KOPT-K1 (cell line): ENCODE results near the gene CNTN4.

Experiments used
- H3K27ac ChIP-seq: fragments of 200-600 bp; sonication (generic); 2 replicates; pipeline ENCODE4 v1.5.1; 2016; ENCODE audit warnings: antibody characterized with exemption, mild to moderate bottlenecking, low read depth, low read length; ENCODE audit not compliant: poor library complexity, severe bottlenecking
- H3K36me3 ChIP-seq: fragments of 200-600 bp; sonication (generic); 2 replicates; pipeline ENCODE4 v1.5.1; 2017; ENCODE audit warnings: antibody characterized with exemption, mild to moderate bottlenecking, low read length, moderate library complexity; ENCODE audit not compliant: insufficient read depth
- H3K9me3 ChIP-seq: fragments of 200-600 bp; sonication (generic); 2 replicates; pipeline ENCODE4 v1.5.1; 2017; ENCODE audit warnings: antibody characterized with exemption, low read length, mild to moderate bottlenecking; ENCODE audit not compliant: insufficient read depth, poor library complexity, severe bottlenecking

Gene CNTN4

DNA sequence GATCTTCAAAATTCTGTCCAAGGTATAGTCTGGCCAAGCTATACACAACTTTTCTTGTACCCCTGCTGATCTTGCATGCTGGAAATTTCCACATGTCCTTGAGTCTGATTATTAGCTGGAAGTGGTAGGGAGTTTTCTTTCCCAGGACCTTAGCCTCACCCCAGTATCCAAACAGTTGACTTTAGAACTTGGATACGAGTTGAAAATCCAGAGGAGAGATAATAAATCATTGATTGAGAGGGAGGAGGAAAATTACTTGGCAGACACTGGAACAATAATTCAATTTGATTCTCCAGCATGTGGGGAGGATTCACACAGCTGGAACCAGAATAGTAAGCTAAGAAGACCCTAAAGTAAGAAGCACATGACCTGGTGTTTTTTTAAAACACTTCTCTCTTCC is 895.1 kb downstream of the CNTN4 start:
- Histone ChIP-seq H3K27ac (no peak overlapping the region), H3K9me3 (no peaks in the 10 kb centered on the region), H3K36me3 (no peaks in the 10 kb centered on the region)

DNA sequence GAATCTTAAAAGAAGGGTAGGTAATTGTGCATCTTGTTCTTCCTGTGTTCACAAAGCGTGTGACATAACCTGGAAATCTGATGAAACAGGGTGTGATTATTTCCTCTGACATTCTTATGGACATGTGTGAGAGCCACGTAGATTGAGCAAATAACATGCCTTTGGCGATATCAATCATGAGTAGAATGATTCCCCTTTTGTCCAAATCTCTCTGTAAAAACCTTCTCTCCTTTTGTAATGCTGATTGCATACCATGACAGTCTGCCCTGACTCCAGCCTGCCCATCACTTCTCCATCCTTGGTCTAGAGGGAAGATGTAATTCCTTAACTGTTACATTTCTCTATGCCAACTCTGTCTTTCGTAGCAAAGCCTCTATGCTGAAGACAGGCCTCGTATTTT is 896.5 kb downstream of the CNTN4 start:
- no peaks in the 10 kb centered on the region for H3K36me3 ChIP-seq
- no peak overlapping the region for H3K27ac ChIP-seq
- no peaks in the 10 kb centered on the region for H3K9me3 ChIP-seq

DNA sequence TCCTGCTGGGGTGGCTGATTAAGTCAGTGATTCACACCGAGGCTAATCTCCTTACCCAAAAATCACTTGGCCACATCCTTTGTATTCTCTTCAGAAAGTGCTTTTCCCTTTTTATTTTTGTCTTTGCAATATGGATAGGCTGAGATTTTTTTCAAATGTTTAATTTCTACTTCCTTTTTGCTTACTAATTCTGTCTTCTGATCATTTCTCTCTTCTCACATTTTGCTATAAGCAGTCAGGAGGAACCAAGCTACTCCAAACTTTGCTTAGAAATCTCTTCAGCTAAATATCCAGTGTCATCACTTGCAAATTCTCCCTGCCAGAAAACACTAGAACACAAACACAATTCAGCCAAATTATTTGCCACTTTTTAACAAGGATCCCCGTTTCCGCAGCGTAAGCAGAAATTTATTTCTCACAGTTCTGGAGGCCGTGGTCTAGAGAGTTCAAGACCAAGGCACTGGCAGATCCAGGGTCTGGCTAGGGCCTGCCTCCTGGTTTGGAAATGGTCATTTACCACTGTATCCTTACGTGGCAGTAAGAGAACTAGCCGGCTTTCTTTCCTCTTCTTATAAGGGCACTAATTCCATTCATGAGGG is 906.6 kb downstream of the CNTN4 start:
- Histone ChIP-seq H3K9me3 (no peaks in the 10 kb centered on the region), H3K27ac (no peak overlapping the region), H3K36me3 (no peaks in the 10 kb centered on the region)

DNA sequence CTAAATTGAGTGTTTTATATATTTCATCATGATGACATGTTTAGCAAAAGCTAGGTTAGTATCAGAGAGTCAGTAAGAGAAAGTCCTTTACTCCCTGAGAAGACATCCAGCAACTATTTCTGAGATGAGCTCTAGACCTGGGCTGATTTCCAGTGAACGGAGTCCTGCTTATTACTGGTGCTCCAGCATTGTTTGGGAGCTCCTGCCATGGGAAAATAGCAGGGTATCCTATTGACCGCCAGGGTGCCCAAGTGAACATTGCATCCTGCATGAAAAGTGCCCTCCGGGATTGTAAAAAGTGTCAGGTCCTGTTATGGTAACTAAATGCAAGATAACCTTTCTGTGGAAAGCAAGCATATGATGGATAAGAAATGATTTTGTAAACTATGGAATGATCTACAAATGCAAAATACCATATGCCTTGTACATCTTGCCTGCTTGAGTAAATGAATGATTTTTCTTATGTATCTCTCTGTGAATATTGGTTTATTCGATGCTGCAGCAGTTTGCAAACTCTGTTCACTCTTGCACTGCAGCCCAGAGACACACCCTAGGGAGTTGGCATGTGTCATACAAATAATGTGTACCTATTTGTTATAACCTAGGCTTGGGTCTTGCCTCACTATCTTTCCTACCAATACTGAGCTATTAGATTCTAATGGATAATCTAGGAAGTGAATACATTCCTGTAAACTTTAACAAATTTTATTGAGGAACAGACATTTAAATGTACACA is 914.8 kb downstream of the CNTN4 start:
- H3K9me3 ChIP-seq: no peaks in the 10 kb centered on the region
- no peaks in the 10 kb centered on the region for H3K36me3 ChIP-seq
- no peak overlapping the region for H3K27ac ChIP-seq

DNA sequence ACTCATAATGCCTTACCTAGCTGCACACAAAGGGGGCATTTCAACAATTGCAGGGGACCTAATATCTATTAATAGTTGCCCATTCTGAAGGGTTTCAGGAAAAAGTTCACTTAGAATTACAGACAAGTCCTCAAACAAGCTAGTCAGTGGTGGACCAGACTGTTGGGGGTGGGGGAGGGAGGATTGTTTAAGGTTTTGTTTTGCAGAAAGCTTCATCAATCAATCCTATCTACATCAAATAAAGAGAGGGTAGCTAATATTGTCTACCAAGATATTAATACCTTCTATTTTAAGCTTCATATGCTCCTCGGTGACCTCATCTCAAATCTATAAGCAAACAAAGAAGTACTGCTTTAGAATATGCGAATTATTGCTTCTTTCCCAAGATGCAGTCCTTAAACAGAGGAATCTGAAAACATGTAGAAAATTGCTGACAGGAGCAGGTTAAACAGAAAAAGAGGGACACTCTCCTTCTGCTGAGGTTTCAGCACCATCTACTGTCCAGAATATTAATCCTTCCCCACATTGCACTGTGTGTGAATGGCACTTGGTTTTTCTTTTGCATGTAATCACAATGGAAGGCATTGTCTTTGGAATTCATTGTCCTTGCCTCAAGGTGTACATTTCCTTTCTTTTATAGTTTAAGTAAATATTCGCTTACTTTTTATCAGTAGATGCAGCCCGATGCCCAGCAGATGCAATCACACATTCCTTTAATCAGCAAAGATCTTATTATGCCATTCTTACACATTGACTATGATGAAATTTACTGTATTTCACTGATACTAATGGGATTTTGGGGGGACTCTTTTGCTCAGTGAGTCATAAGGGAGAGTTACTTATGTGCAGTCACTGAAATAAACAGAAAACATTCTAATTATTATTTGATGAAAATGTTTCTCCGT is 916.8 kb downstream of the CNTN4 start:
- no peaks in the 10 kb centered on the region for H3K9me3 ChIP-seq
- H3K36me3 ChIP-seq: no peaks in the 10 kb centered on the region
- H3K27ac ChIP-seq: no peak overlapping the region

DNA sequence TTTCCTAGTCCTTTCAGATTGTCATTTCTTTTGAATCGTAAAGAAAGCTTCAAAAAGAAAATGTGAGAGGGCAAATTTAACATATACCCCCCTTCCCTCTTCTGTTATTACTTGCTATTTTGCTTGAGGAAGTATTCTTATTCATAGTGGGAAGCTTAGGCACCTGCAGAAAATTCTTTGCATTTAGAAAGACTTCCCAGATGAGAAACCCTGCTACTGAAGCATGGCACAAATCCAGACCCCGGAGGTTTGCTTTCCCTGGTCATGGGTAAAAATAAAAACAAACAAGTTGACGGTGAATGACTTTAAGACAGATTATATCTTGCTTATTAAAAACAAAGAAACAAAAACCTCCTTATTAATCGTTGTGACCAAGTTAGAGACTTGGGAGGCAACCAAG is 917.6 kb downstream of the CNTN4 start:
- Histone ChIP-seq H3K36me3 (no peaks in the 10 kb centered on the region), H3K27ac (no peak overlapping the region), H3K9me3 (no peaks in the 10 kb centered on the region)

DNA sequence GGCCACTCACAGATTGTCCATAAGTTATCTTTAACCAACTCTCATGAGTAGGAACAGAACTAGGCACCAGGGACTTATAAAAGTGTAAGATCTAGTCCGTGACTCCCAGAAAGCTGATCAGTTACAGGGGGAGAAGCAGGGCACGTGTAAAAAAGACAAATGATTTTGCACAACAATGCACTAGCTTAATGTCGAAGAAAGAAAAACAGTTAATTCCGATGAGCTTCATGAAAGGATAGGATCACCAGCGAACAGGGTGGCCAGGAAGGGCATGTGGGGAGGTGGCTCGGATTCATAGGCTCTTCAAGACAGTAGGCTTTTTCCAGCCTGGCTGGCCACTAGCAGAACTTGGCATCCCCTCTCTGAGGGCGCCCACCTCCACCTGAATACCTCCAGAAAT is 921.5 kb downstream of the CNTN4 start:
- no peaks in the 10 kb centered on the region for H3K36me3 ChIP-seq
- H3K9me3 ChIP-seq: no peaks in the 10 kb centered on the region
- H3K27ac ChIP-seq: no peak overlapping the region

DNA sequence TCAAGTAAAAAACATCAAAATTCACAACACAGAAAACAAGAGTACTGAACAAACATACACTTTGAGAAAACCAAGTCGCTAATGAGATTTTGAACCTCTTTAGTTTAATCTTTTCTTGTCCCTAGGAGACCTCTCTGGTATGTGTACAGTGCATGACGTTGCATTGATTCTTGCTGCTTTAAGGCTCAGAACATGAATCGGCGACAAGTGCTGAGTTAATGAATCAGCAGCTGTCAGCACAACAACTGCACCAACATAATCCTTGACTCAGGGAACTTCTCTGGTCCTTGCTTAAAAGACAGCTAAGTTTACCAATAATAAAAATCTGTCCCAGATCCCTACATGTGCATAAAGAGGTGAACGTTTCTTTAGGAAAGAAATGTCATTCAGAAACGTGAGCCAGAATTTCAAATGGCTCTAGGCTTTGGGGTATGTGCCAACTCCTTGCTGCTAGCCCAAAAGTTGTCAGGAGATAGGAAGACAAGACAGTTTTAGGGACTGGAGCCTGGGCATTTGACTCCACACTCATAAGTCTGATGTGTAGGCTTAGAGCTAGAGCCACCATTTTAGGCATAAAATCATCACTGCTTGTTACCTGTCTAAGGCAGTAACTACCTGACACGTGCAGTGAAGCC is 924.6 kb downstream of the CNTN4 start:
- no peaks in the 10 kb centered on the region for H3K36me3 ChIP-seq
- no peaks in the 10 kb centered on the region for H3K9me3 ChIP-seq
- no peak overlapping the region for H3K27ac ChIP-seq

DNA sequence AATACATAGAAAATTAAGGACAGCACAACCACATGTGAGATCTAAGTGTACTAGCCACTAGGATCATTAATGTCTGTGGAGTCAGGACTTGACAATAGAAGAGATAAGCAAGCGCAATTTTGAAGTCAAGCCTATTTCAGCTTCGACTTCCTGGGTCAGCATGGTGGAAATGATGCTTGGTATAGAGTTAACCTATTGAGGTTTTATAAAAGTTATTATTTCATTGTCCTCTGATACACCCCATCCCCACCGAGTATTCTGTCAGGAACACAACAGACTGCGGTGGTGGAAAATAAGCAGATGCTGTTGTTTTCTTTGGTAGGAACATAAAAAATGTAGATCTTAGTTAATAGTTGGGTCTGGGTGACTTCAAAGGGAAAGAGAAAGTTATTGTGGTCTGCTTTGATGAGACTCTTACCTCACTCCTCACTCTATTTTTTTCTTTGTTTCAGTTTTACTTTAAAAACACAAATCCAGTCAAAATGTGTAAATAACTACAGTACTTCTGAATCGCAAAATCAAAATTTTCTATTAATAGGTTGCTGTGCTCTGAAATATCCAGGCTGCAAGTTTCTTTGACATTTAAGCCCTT is 929.4 kb downstream of the CNTN4 start:
- no peaks in the 10 kb centered on the region for H3K9me3 ChIP-seq
- H3K27ac ChIP-seq: no peak overlapping the region
- no peaks in the 10 kb centered on the region for H3K36me3 ChIP-seq

DNA sequence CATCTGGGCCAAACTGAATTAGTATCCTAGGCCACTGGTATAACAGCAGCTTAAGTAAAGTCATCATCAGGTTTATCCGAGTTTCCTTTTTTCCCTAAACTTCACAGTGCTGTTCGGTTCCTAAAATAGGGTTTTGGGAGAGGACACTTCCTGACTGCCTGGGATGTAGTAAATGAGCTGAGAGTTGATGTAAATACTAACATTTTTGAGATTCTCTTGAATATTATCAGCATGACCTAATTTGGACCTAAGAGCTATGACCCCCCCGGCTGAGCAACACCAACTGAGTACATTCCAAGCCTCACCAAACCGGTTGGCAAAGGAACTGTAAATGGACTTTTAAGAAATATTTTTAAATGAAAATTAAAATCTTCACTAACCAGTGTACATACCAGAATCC is 932.7 kb downstream of the CNTN4 start:
- Histone ChIP-seq H3K36me3 (no peaks in the 10 kb centered on the region), H3K9me3 (no peaks in the 10 kb centered on the region), H3K27ac (no peak overlapping the region)

DNA sequence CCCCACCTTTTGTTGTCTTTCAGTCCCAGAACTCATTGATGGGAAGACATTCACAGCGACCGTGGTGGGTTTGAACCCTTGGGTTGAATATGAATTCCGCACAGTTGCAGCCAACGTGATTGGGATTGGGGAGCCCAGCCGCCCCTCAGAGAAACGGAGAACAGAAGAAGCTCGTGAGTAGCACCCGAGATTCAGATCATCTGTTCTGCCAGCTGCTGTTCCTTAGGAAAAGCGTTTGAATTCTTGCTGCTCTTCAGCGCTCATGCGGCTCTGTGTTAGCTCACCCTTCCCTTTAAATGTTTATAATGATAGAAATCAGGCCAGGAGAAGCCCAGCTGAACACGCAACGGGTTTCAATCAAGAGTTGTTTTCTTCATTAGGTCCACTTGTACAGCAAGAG is 938.5 kb downstream of the CNTN4 start:
- Histone ChIP-seq H3K9me3 (no peaks in the 10 kb centered on the region), H3K27ac (no peak overlapping the region), H3K36me3 (no peaks in the 10 kb centered on the region)

DNA sequence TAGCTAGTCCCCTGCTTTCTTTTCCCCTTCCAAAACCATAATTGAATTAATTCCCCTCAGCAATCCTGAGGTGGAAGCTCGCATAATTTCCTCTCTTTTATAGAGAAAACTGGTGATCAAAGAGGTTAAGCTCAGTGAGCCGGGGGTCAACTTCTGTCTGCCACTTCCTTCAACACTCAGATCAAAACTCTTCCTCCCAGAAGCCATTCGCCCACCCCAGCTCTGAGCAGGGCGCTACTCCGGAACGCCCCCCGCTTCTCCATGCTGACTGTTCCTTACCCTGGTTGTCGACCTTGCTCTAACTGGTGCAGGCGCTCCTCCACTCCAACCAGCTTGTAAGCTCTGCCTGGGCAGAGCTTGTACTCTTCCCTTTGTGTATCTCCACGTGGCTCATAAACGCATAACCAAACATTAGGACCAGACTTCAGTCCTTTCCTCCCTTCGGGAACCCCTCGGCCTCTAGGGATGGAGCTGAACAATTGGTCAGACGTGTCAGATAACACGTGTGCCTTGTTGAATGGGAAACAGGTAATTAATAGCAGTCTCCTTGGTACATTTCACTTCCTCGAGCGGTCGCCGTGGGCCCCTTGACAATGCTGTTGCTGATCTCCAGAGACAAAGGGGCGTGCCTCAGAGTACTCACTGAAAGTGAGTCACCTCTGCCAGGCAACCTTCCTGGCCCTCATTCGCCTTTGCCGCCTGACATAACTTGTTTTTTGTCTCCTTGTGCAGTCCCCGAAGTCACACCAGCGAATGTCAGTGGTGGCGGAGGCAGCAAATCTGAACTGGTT is 939.7 kb downstream of the CNTN4 start:
- H3K27ac ChIP-seq: no peak overlapping the region
- H3K9me3 ChIP-seq: no peaks in the 10 kb centered on the region
- H3K36me3 ChIP-seq: no peaks in the 10 kb centered on the region

DNA sequence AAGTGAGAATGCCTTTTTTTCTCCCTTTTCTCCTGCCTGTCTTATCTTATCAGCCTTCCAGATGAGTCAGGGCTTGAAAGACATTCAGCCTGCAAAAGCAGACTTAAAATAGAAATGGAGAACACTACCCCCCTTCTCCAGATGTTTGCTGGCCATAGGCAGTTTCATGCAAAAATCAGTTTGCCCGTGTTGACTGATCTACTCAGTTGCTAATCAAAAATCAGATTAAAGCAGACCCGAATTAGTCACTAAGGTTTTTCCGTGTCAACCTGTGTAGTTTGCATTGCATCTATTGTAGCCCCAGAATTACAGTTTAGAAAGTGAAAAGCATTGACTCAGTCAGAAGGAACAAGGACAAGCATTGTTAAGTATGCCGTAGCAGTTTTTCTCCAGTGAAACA is 955.3 kb downstream of the CNTN4 start:
- no peaks in the 10 kb centered on the region for H3K36me3 ChIP-seq
- no peaks in the 10 kb centered on the region for H3K9me3 ChIP-seq
- no peak overlapping the region for H3K27ac ChIP-seq

DNA sequence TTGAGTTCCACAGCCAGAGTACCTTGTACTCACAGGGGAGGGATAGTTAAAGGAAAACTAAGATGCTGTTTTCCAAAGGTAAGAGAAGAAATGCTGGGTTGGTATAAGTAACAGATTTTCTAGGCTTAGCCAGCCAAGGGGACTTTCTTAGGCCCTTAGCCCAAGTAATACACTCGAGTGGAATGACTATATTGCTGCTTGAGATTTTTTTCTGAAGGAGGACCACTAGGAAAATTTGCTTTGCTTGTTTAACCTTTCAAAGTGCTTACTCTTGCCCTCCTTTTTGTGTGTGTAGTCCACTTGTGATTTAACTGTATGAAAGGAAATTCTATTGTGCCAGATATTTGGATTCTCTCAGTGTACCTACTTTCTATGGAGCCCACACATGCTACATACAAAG is 961.0 kb downstream of the CNTN4 start:
- Histone ChIP-seq H3K27ac (no peak overlapping the region), H3K9me3 (no peaks in the 10 kb centered on the region), H3K36me3 (no peaks in the 10 kb centered on the region)
